ENCODE data around the gene TMEM272. TPM values are rescaled to one million over a fixed set of nuclear protein-coding genes. Genes with fewer than 3 reads are reported as not detected.

The TMEM272 gene
- total and polyA plus RNA-seq, 2 experiments from 2014 or later: 0.11 to 0.76 TPM

GRCh38 chr13:51784097-51784496 lies 60.9 kb downstream of the TMEM272 start:
- peaks cover 13% of the 10 kb centered on the region for H3K27me3 Mint-ChIP-seq (ENCODE audit: insufficient read depth, low read depth, poor library complexity)
- H3K4me2 ChIP-seq: no peak overlapping the region
- no peaks in the 10 kb centered on the region for H4K20me1 ChIP-seq (replicated peaks; ENCODE audit: insufficient read depth)
- no peak overlapping the region for H3K4me3 Mint-ChIP-seq
- H3K79me2 ChIP-seq (replicated peaks; ENCODE audit: insufficient read depth): no peaks in the 10 kb centered on the region
- H3K9me3 Mint-ChIP-seq: no peaks in the 10 kb centered on the region
- no peaks in the 10 kb centered on the region for H3K36me3 Mint-ChIP-seq (ENCODE audit: low read depth)
- no peak overlapping the region for H2AFZ ChIP-seq
- TF ChIP-seq ETS1 (IDR thresholded peaks at IDR 0.05): no peak
- no peak for TF ChIP-seq EZH2 (IDR thresholded peaks at IDR 0.05; ENCODE audit: low read depth, unreplicated experiment)
- no peak for TF ChIP-seq ZNF331 (CRISPR knock-in tag; IDR thresholded peaks at IDR 0.05; ENCODE audit: low read depth)
- TF ChIP-seq CTCF (conservative IDR thresholded peaks at IDR 0.05; ENCODE audit: low read depth in 2 of 2): no peak
- TF ChIP-seq STAT1 (IDR thresholded peaks at IDR 0.05; ENCODE audit: unreplicated experiment): no peak
- no peak for TF ChIP-seq EZH2phosphoT487 (IDR thresholded peaks at IDR 0.05; ENCODE audit: unreplicated experiment)
- TF ChIP-seq POLR2AphosphoS5 (IDR thresholded peaks at IDR 0.05; ENCODE audit: low read depth): no peak
- no peak for TF ChIP-seq ZNF114 (CRISPR knock-in tag; IDR thresholded peaks at IDR 0.05)
- TF ChIP-seq JUNB (IDR thresholded peaks at IDR 0.05; ENCODE audit: unreplicated experiment): no peak
- no peak for TF ChIP-seq REST (IDR thresholded peaks at IDR 0.05; ENCODE audit: unreplicated experiment)
- no peak for TF ChIP-seq CREB1 (CRISPR knock-in tag; IDR thresholded peaks at IDR 0.05; ENCODE audit: low read depth)
- no peak for TF ChIP-seq ZNF462 (CRISPR knock-in tag; IDR thresholded peaks at IDR 0.05)
- no peak for TF ChIP-seq NANOG (IDR thresholded peaks at IDR 0.05; ENCODE audit: borderline replicate concordance)
- ATAC-seq (peak; percentile 20), DNase-seq (ENCODE audit: low spot score) (no peak)
- no peaks in the 10 kb centered on the region for H3K4me1 ChIP-seq (ENCODE audit: insufficient read depth)
- H3K27me3 ChIP-seq (ENCODE audit: insufficient read depth): no peaks in the 10 kb centered on the region
- no peaks in the 10 kb centered on the region for H3K9me2 ChIP-seq (ENCODE audit: insufficient read depth)
- H3K27ac ChIP-seq (ENCODE audit: low read depth): no peak overlapping the region
- H3K36me3 ChIP-seq (ENCODE audit: insufficient read depth): no peaks in the 10 kb centered on the region
- H3K4me3 ChIP-seq: no peak overlapping the region
- H3K27ac Mint-ChIP-seq: no peak overlapping the region
- no peaks in the 10 kb centered on the region for H3F3A ChIP-seq (replicated peaks; ENCODE audit: low read depth)
- H3K4me1 Mint-ChIP-seq: peaks cover 17% of the 10 kb centered on the region

All from GM23338 (cell line).